SH-SY5Y (cell line): ENCODE data around the gene MTCL3.

Source experiments
- GATA2 ChIP-seq: IDR thresholded peaks from 2 replicates; pipeline ENCODE4 v1.6.1; 2011; ENCODE audit warnings: mild to moderate bottlenecking, low read depth, low read length
- GATA3 ChIP-seq: IDR thresholded peaks from 2 replicates; pipeline ENCODE4 v1.6.1; 2011; ENCODE audit warnings: low read depth, mild to moderate bottlenecking, low read length, moderate library complexity

GRCh38 chr6:127463056-127463455, 56.1 kb downstream of the MTCL3 start:
- TF ChIP-seq GATA2 (no peak), GATA3 (no peak)
